Raji (cell line): Measurements from ENCODE around the gene KRI1.

ENCODE experiments used
- POLR2A ChIP-seq: IDR thresholded peaks from 2 replicates; pipeline ENCODE4 v1.6.1; 2011; ENCODE audit warnings: low read depth, low read length, control low read depth; ENCODE audit not compliant: insufficient read depth

KRI1 gene

DNA sequence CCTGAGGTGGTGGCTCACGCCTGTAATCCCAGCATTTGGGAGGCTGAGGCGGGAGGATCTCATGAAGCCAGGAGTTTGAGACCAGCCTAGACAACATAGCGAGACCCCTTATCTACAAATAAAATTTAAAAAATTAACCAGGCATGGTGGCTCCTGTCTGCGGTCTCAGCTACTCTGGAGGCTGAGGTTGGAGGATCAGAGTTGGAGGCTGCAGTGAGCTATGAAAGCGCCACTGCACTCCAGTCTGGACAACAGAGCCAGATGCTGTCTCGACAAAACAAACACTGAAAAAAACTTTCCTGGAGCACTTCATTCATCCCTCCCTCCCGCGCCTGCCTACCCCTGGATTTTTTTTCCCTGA, 22.8 kb downstream of the KRI1 start:
- TF ChIP-seq POLR2A, result no peak

DNA sequence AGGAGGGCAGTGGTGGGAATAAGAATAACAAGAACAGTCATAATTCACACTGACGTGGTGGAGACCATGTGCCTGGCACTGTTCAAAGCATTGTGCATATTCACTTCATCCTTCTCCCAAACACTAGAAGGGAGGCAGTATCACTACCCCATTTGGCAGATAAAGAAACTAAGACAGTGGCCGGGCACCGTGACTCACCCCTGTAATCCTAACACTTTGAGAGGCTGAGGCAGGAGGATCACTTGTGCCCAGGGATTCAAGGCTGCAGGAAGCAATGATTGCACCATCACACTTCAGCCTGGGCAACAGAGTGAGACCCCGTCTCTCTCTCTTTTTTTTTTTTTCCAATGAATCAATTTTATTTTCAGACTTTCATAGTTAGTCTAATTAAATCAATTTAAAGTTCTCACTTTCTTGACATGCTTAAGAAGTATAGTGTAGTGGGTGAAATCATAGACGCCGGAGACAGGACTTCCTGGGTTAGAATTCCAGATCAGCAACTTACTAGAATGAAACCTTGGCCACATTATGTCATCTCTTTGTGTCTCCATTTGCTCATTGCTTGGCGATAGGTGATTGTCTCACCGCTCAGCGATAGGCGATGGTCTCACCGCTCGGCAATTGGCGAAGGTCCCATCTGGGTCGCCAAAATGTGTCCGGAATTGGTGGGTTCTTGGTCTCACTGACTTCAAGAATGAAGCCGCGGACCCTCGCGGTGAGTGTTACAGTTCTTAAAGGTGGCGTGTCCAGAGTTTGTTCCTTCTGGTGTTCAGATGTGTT, 27.4 kb downstream of the KRI1 start:
- no peak for TF ChIP-seq POLR2A

DNA sequence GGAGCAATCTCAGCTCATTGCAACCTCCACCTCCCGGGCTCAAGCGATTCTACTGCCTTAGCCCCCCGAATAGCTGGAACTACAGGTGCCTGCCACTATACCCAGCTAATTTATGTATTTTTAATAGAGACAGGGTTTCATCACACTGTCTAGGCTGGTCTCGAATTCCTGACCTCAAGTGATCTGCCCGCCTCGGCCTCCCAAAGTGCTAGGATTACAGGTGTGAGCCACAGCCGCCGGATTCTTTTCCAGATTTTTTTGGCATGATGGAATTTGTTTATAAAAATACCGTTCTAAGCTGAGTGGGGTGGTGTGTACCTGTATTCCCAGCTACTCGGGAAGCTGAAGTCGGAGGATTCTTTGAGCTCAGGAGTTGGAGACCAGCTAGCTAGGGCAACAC, 28.1 kb downstream of the KRI1 start:
- no peak for TF ChIP-seq POLR2A

DNA sequence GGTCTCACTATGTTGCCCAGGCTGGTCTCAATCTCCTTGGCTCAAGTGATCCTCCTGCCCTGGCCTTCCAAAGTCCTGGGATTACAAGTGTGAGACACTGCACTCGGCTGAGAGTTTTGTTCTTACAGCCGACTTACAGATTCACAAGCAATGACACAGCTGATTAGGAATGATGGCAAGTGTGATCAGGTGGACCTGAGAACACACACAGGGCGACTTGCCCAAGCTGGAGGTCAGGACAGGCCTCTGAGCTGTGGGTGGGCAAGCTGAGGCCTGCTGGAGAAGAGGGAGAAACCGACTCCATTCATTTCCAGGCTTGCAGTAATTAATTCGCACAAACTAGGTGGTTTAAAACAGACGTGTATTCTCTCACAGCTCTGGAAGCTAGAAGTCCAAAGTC, 30.2 kb downstream of the KRI1 start:
- no peak for TF ChIP-seq POLR2A

DNA sequence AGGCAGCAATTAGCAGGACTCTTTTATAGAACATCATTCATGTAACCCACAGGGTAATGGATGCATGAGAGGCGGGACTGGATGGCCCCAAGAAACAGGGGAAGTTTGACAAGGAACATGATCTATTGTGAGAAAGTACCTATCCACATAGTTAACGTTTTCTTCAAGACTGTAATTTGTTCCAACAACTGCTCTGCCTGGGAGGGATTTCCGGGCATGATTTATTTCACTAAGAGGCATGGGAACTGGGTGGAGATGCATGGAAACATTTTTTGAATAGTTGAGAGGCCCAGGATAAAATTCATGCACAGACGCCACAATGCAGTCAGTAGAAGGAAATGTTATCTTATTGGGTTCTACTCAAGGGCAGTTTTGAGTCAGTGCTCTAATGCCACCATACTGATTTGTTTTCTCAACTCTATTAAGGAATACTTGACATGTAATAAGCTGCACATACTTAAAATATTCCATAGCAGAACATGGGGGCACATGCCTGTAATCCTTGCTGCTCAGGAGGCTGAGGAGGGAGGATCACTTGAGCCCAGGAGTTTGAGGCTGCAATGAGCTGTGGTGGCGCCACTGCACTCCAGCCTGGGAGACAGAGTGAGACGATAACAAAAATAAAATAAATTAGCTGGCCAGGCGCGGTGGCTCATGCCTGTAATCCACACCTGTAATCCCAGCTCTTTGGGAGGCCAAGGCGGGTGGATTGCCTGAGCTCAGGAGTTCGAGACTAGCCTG, 32.0 kb downstream of the KRI1 start:
- TF ChIP-seq POLR2A, result no peak

DNA sequence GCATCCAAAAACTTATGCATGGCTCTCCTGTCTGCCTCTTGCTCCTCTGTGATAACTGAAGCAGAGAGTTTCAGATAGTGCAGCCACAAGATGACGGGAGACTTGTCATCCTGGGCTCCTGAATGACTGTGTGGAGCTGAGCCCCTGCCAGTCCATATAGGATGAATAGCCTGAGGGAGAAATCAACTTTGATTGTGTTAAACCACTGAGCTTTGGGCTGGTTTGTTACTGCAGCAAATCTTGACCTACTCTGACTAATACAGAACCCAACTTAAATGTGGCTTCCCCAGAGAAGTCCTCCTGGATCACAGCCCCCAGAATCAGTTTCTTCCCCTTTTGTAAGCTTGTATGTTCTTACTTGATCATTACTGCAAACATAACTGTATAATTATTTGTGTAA, 33.4 kb downstream of the KRI1 start:
- no peak for TF ChIP-seq POLR2A

DNA sequence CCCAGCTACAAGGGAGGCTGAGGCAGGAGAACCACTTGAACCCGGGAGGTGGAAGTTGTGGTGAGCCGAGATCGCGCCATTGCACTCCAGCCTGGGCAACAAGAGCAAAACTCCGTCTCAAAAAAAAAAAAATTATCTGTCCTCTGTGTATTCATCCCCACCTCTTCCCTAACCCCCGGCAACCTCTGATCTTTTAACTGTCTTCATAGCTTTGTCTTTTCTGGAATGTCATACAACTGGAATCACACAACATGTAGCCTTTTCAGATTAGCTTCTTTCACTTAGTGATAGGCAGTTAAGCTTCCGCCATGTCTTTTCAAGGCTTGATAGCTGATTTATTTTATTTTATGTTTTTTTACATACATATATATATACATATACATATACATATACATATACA, 40.2 kb downstream of the KRI1 start:
- no peak for TF ChIP-seq POLR2A

DNA sequence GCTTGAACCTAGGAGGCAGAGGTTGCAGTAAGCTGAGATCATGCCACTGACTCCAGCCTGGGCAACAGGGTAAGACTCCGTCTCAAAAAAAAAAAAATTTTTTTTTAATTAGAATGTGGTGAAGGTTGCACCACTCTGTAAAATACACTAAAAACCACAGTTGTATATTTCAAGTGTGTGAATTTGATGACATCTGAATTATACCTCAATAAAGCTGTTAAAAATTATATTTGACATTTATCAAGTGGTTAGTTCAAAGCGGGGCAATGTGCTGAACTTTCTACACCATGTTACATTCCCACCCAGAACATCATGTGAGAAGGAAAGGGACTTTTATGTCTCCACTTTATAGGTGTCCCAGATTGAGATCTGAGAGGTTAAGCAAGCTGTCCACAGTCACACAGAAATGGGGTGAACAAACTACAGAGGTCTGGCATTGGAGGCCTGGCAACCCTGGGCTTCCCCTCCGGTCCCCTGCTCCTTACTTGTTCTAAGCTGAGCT, 42.6 kb downstream of the KRI1 start:
- no peak for TF ChIP-seq POLR2A

DNA sequence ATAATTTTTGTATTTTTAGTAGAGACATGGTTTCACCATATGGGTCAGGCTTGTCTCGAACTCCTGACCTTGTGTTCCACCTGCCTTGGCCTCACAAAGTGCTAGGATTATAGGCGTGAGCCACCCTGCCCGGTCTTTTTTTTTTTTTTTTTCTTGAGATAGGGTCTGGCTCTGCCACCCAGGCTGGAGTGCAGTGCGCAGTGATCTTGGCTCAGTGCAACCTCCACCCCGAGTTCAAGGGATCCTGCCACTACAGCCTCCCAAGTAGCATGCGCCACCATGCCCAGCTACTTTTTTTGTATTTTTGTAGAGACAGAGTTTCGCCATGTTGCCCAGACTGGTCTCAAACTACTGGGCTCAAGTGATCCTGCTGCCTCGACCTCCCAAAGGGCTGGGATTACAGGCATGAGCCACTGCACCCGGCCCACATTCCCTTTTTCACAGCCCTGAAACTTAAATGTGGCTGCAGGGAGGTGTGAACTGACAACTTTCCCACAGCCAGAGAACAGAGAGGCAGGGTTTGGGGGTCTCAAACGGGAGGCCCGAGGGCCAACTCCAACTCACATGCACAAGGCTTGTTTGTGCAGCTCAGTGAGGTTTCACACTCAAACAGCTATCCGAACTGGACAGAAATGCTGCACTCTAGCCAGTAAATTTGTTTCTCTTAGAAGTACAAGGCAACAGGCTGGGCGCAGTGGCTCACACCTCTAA, 44.2 kb downstream of the KRI1 start:
- no peak for TF ChIP-seq POLR2A

DNA sequence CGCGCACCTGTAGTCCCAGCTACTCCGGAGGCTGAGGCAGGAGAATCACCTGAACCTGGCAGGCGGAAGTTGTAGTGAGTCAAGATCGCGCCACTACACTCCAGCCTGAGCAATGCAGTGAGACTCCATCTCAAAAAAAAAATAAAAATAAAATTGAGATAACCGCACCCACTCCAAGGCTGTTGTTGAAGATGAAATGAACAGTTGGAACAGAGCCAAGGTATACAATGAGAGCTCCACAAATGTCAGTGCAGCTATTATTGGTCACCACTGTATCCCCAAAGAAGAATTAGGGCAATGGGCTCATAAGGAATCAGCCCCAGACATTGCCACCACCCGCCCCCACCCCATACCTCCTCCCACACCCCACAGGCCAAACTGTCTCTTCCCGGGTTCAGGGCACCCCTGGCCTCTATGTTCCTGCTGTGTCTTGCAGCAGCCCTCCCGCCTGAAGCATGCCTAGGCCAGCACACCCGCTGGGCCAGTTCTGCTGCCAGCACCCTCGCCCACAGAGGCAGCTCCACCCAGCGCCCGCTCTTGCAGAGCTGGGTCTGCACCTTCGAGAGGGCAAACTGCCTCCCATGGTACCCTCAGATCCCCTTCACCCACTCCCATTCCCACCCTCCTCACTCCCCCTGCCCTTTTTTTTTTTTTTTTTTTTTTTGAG, 45.0 kb downstream of the KRI1 start:
- TF ChIP-seq POLR2A, result no peak

DNA sequence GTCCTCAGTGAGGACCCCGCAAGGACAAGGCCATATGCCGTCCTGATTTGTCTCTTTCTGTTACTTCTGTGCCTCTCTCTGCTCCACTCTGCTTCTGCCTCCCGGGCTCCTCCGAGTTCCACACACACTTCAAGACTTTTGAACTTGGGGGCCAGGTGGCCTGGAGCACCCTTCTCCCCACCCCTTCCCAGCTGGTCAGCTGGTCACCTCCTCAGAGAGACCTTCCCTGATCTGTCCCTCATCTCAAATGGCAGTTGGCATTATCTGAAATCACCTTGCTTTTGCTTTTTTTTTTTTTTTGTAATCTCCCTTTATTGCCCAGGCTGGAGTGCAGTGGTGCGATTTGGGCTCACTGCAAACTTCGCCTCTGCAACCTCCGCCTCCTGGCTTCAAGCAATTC, 46.4 kb downstream of the KRI1 start:
- TF ChIP-seq POLR2A, result no peak

DNA sequence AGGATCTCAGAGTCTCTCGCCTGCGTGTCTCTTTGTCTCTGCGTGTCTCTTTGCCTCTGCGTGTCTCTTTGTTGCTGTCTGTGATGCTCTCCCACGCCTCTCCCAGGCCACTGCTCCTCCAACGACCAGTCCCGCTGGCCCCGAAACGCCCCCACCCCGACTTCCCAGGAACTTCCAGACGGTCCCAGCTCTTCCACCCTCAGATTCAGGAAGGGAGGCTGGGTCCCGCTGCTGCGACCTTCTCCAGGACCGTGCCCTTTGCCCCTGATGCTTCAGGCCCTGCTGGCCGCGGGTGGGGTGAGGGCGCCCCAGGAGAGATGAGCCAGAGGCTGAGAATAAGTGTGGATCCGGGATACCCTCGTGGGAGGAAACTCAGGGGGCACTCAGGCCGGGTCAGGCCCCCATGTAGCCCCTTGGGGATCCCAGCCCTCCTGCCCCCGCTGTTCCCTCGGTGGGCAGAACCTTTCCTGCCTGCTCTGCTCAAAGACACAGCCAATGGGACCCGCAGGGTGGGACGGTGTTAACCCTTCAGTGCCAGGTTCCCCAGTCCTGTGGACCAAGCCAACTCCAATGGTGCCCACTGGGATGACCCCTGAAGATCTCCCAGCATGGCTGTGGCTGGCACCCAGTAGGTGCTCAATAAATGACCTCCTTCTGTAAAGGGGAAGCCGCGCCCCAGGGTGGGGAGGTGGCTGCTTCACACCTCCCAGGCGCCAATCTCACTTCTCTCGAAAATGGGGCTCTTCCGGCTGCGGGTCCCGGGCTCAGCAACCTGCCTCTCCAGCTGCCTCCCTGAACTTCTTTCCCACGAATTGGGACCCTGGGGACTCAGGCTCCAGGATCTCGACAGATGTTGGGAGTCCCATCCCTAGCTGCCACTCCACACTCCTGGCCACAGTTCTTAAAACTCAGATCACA, 47.1 kb downstream of the KRI1 start:
- TF ChIP-seq POLR2A, result no peak

DNA sequence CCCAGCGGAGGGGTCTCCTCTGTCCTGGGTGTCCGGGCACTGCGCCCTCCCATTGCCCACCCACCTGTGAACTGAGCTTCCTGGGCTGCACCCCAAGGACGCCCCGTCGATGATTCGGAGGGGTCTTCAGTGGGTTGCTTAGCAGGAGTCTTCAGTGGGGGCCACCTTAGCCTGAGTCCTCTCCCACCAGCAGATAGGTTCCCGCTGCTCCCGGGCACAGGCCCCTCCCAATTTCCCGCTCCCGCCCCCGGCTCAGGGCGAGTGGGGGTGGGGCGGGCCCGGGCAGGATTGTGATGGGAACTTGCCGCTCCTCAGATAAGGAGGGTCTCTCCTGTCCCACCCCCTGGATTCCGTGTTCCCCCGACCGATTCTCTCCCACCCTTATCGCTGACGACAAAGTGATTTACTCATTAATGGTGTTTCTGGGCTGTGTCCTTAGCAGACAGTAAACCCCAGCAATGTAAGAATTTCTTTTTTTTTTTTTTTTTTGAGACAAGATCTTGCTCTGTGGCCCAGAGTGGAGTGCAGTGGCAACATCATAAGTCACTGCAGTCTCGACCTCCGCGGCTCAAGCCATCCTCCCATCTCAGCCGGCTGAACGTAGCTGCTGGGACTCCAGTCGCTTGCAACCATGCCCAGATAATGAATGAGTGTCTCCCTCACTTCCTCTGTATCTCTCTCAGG, 47.9 kb downstream of the KRI1 start:
- TF ChIP-seq POLR2A, result no peak

DNA sequence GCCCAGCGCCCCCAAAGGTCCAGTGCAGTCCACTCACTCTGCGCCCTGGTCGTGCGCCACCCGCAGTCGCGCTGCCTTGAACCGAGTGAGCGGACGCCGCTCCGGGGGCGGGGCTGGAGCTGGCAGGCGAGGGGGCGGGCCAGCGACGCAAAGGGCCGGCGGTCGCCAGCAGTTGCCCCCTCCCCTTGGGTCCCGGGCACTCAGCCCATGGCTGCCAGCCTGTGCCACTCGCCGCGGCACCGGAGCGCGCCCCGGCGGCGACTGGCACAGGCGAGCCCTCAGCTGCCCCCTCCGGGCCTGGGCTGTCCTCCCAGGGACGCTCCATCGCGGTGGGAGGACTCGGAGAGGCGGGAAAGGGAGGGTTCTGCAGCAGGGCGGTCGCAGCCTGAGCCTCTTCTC, 48.5 kb downstream of the KRI1 start, which contains the start of gene S1PR5:
Gene S1PR5 (minus strand): TSS at position 87 of the 399 bp plus-strand sequence. CDS start 2,436 bp downstream, outside the sequence.
- no peak for TF ChIP-seq POLR2A

DNA sequence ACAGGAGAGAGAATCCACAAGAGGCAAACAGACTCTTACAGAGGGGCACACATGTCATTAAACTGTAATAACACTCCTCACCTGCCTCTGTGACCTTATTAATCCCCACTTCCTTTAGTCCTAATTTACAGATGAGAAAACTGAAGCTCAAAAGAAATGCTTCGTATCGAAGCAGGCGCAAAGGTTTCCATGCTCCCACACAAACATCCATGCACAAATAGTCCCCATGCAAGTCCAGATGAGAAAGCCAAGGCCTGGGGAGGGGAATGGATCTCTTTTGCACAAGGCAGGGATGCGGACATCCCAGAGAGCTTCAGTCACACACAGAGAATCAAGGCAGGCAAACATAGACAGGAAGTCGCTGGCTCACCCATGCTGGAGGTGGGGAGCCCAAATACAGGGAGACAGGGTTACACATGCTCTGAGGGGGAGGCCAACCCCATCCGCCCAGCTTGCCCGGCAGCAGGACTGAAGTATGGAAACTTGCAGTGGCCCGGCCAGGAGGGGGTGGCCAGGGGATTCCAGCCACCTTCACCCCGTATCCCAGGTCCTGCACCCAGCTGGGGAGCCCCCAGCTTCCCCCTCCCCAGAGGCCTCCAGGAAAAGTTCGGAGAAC, 49.0 kb downstream of the KRI1 start:
- no peak for TF ChIP-seq POLR2A
